Endodermal cell (in vitro differentiated cells): ENCODE measurements around the gene AFF2. TPM values are rescaled to one million over a fixed set of nuclear protein-coding genes. Genes with fewer than 3 reads are reported as not detected.

Source experiments
- DNase-seq: peaks from one replicate; pipeline ENCODE4 v3.0.0-alpha.2; 2017
- H3K27ac ChIP-seq: 2 replicates; pipeline ENCODE4 v1.5.1; 2013; ENCODE audit warnings: mild to moderate bottlenecking, low read depth, low read length, moderate library complexity
- H3K27me3 ChIP-seq: 2 replicates; pipeline ENCODE4 v1.6.1; 2013; ENCODE audit warnings: mild to moderate bottlenecking, low read length, moderate library complexity; ENCODE audit not compliant: insufficient read depth, control insufficient read depth, poor library complexity, severe bottlenecking
- H3K36me3 ChIP-seq: 2 replicates; pipeline ENCODE4 v1.7.0; 2013; ENCODE audit warnings: mild to moderate bottlenecking, low read length, moderate library complexity; ENCODE audit not compliant: control insufficient read depth, insufficient read depth
- H3K4me1 ChIP-seq: one replicate; pipeline ENCODE4 v1.7.0; 2013; ENCODE audit warnings: low read length; ENCODE audit not compliant: control insufficient read depth, insufficient read depth
- H3K4me3 ChIP-seq: 2 replicates; pipeline ENCODE4 v1.5.1; 2013; ENCODE audit warnings: mild to moderate bottlenecking, low read length, moderate library complexity
- H3K9ac ChIP-seq: 2 replicates; pipeline ENCODE4 v1.6.1; 2013; ENCODE audit warnings: mild to moderate bottlenecking, low read length, moderate library complexity; ENCODE audit not compliant: poor library complexity, severe bottlenecking; ENCODE audit errors: extremely low read depth
- H3K9me3 ChIP-seq: 2 replicates; pipeline ENCODE4 v1.6.1; 2013; ENCODE audit warnings: mild to moderate bottlenecking, low read length, moderate library complexity; ENCODE audit not compliant: control insufficient read depth
- H3K27ac Mint-ChIP-seq: 2 replicates; pipeline ENCODE4 v1.8.0; 2020; ENCODE audit warnings: mixed read lengths
- H3K27me3 Mint-ChIP-seq: 2 replicates; pipeline ENCODE4 v1.8.0; 2021; ENCODE audit warnings: mild to moderate bottlenecking, mixed read lengths; ENCODE audit not compliant: insufficient read depth
- H3K36me3 Mint-ChIP-seq: 2 replicates; pipeline ENCODE4 v1.8.0; 2020; ENCODE audit warnings: low read depth, mixed read lengths
- H3K4me1 Mint-ChIP-seq: 2 replicates; pipeline ENCODE4 v1.8.0; 2020; ENCODE audit warnings: mixed read lengths
- H3K4me3 Mint-ChIP-seq: 2 replicates; pipeline ENCODE4 v1.8.0; 2020; ENCODE audit warnings: mild to moderate bottlenecking, moderate library complexity, mixed read lengths
- H3K9me3 Mint-ChIP-seq: 2 replicates; pipeline ENCODE4 v1.8.0; 2020; ENCODE audit warnings: mild to moderate bottlenecking, mixed read lengths
- CTCF ChIP-seq: fragments of 200-600 bp; sonication (generic); conservative IDR thresholded peaks from 2 replicates; pipeline ENCODE4 v1.5.0; 2021; ENCODE audit warnings: antibody characterized with exemption, mild to moderate bottlenecking
- WGBS, 2 experiments: methylation state at CpG; one replicate each; pipeline versions ENCODE4 v1.1.5 to v1.1.7; 2013; ENCODE audit warnings: missing lambda C conversion rate in 2 of 2, mixed read lengths in 1 of 2; ENCODE audit not compliant: insufficient coverage in 1 of 2, insufficient read length in 1 of 2; 5-methylcytosine and 5-hydroxymethylcytosine counted together
- total RNA-seq, 2 donors: library from RNA; stranded (reverse); fragmentation: NEBNext Ultra II Directional in 1 of 2; extraction: Animal tissue kit (Norgen Biotek cat#: 25700) in 1 of 2; gene quantifications; 2 replicates in 1 of 2; 3 replicates in 1 of 2; pipeline ENCODE4 v1.2.1, GENCODE V29; 2021

The AFF2 gene
- total RNA-seq, 2 donors from 2014 or later, result 3.7 to 5.6 TPM

- no peak for DNase-seq
- H3K4me1 Mint-ChIP-seq, result no peaks in the 10 kb centered on the region
- 91% methylated on average over 3 of the region's 3 CpGs; no CpG with 5 or more reads in 1 of the 2 experiments for WGBS, 2 experiments
These were observed 222.5 kb downstream of the AFF2 start for GRCh38 chrX:148722966-148723365.

GRCh38 chrX:148723551-148723950 lies 223.1 kb downstream of the AFF2 start:
- H3K4me1 Mint-ChIP-seq, result no peaks in the 10 kb centered on the region
- Histone ChIP-seq H3K4me1 (no peaks in the 10 kb centered on the region), H3K9ac (no peak overlapping the region), H3K27me3 (no peaks in the 10 kb centered on the region), H3K36me3 (no peaks in the 10 kb centered on the region), H3K27ac (no peak overlapping the region), H3K4me3 (no peak overlapping the region), H3K9me3 (no peaks in the 10 kb centered on the region)
- TF ChIP-seq CTCF, result no peak
- H3K36me3 Mint-ChIP-seq, result no peaks in the 10 kb centered on the region
- peaks cover 37% of the 10 kb centered on the region for H3K9me3 Mint-ChIP-seq
- H3K27ac Mint-ChIP-seq, result no peak overlapping the region
- no peaks in the 10 kb centered on the region for H3K27me3 Mint-ChIP-seq
- H3K4me3 Mint-ChIP-seq, result no peak overlapping the region
- no peak for DNase-seq
- 88 to 100% methylated on average over 2 of the region's 2 CpGs for WGBS, 2 experiments

More at GRCh38 chrX:148722966-148723365, 222.5 kb downstream of the AFF2 start:
- no peaks in the 10 kb centered on the region for H3K27me3 ChIP-seq
- Mint-ChIP-seq H3K36me3 (no peaks in the 10 kb centered on the region), H3K27ac (no peak overlapping the region), H3K4me3 (no peak overlapping the region), H3K27me3 (no peaks in the 10 kb centered on the region), H3K9me3 (peaks cover 37% of the 10 kb centered on the region)
- no peaks in the 10 kb centered on the region for H3K9me3 ChIP-seq
- H3K4me1 ChIP-seq, result no peaks in the 10 kb centered on the region
- H3K27ac ChIP-seq, result no peak overlapping the region
- H3K4me3 ChIP-seq, result no peak overlapping the region
- no peak for TF ChIP-seq CTCF
- H3K36me3 ChIP-seq, result no peaks in the 10 kb centered on the region
- no peak overlapping the region for H3K9ac ChIP-seq

GRCh38 chrX:148728901-148729300 lies 228.5 kb downstream of the AFF2 start:
- no peak overlapping the region for H3K4me3 Mint-ChIP-seq
- no peak overlapping the region for H3K27ac Mint-ChIP-seq
- Histone ChIP-seq H3K9me3 (no peaks in the 10 kb centered on the region), H3K9ac (no peak overlapping the region), H3K4me3 (no peak overlapping the region), H3K4me1 (no peaks in the 10 kb centered on the region), H3K36me3 (no peaks in the 10 kb centered on the region), H3K27ac (no peak overlapping the region), H3K27me3 (no peaks in the 10 kb centered on the region)
- H3K4me1 Mint-ChIP-seq, result no peaks in the 10 kb centered on the region
- H3K36me3 Mint-ChIP-seq, result no peaks in the 10 kb centered on the region
- peaks cover 33% of the 10 kb centered on the region for H3K9me3 Mint-ChIP-seq
- no peak for TF ChIP-seq CTCF
- DNase-seq, result no peak
- 80 to 95% methylated on average over 1 to 4 of the region's 5 CpGs for WGBS, 2 experiments
- H3K27me3 Mint-ChIP-seq, result no peaks in the 10 kb centered on the region
